PC-9 (cell line): ENCODE data around the gene RGMB. TPM values are rescaled to one million over a fixed set of nuclear protein-coding genes. Genes with fewer than 3 reads are reported as not detected.

Source experiments
- BruUV-seq: library from RNA; stranded (reverse); fragments of 400-500 nt; replicated peaks from 2 replicates; lab custom pipeline; 2021; lab: Mats Ljungman, UMichigan
- CTCF ChIA-PET: fragments of 300-600 bp; sonication (Branson Sonifier 250); formaldehyde crosslinking; loops from one replicate; lab custom pipeline; 2022; ENCODE audit warnings: antibody characterized with exemption; lab: Charles Lee
- POLR2A ChIA-PET: fragments of 300-600 bp; sonication (Branson Sonifier 250); formaldehyde crosslinking; loops from one replicate; lab custom pipeline; 2022; ENCODE audit warnings: antibody characterized with exemption; ENCODE audit not compliant: unreplicated experiment; lab: Charles Lee
- DNase-seq, 2 experiments: peaks; one replicate each; pipeline versions ENCODE4 v3.0.0 to v3.0.0-alpha.2; 2015 to 2022; ENCODE audit warnings: mixed read lengths in 1 of 2
- H2AFZ ChIP-seq: fragments of 200-600 bp; sonication (generic); 2 replicates; pipeline ENCODE4 v1.8.1; 2017; ENCODE audit warnings: antibody characterized with exemption
- H3F3A ChIP-seq: fragments of 200-600 bp; sonication (generic); 2 replicates; pipeline ENCODE4 v1.8.1; 2017; ENCODE audit warnings: antibody characterized with exemption, mild to moderate bottlenecking, low read depth; ENCODE audit not compliant: insufficient read depth
- H3K27ac ChIP-seq: fragments of 200-600 bp; sonication (generic); 2 replicates; pipeline ENCODE4 v1.6.1; 2016; ENCODE audit warnings: mixed run types
- H3K27me3 ChIP-seq: fragments of 200-600 bp; sonication (generic); 2 replicates; pipeline ENCODE4 v1.6.1; 2016; ENCODE audit warnings: low read depth, mixed run types; ENCODE audit not compliant: insufficient read depth
- H3K36me3 ChIP-seq: fragments of 200-600 bp; sonication (generic); 2 replicates; pipeline ENCODE4 v1.6.1; 2016; ENCODE audit warnings: low read depth, mixed run types
- H3K4me1 ChIP-seq: fragments of 200-600 bp; sonication (generic); replicated peaks from 2 replicates; pipeline ENCODE4 v1.6.1; 2016; ENCODE audit warnings: mixed run types; ENCODE audit not compliant: insufficient read depth
- H3K4me2 ChIP-seq: fragments of 200-600 bp; sonication (generic); 2 replicates; pipeline ENCODE4 v1.6.1; 2017; ENCODE audit warnings: mixed run types
- H3K4me3 ChIP-seq: fragments of 200-600 bp; sonication (generic); 2 replicates; pipeline ENCODE4 v1.6.1; 2016; ENCODE audit warnings: mixed run types
- H3K79me2 ChIP-seq: fragments of 200-600 bp; sonication (generic); 2 replicates; pipeline ENCODE4 v1.6.1; 2017; ENCODE audit warnings: low read depth, mixed run types
- H3K9me2 ChIP-seq: fragments of 200-600 bp; sonication (generic); 2 replicates; pipeline ENCODE4 v1.8.1; 2017; ENCODE audit warnings: mild to moderate bottlenecking; ENCODE audit not compliant: insufficient read depth
- H3K9me3 ChIP-seq: fragments of 200-600 bp; sonication (generic); 2 replicates; pipeline ENCODE4 v1.8.1; 2016; ENCODE audit warnings: low read depth; ENCODE audit not compliant: insufficient read depth
- H4K20me1 ChIP-seq: fragments of 200-600 bp; sonication (generic); 2 replicates; pipeline ENCODE4 v1.8.1; 2017; ENCODE audit not compliant: insufficient read depth
- CTCF ChIP-seq: fragments of 200-600 bp; sonication (generic); conservative IDR thresholded peaks from 2 replicates; pipeline ENCODE4 v1.6.1; 2017; ENCODE audit warnings: mixed run types, antibody characterized with exemption, mild to moderate bottlenecking, moderate library complexity
- EZH2 ChIP-seq: fragments of 200-600 bp; sonication (generic); IDR thresholded peaks from 2 replicates; pipeline ENCODE4 v1.8.0; 2017; ENCODE audit warnings: antibody characterized with exemption, low read depth
- intact Hi-C: fragments of 100-400 bp; cut with micrococcal nuclease; formaldehyde crosslinking; loops from one replicate; pipeline ENCODE4 v1.10.0; 2022; ENCODE audit not compliant: unreplicated experiment
- total RNA-seq: library from RNA; stranded (reverse); gene quantifications from 2 replicates; pipeline ENCODE4 v1.2.3, GENCODE V29; 2021

The RGMB gene
- total RNA-seq, 1 experiment from 2014 or later = 14.6 TPM

- intact Hi-C loops = loop anchor here (10.0 kb wide), 3 partner anchors 149 to 941 kb away; partner anchors contain the start of gene CHD1
Measured at GRCh38 chr5:98776066-98776705, 2.7 kb downstream of the RGMB start.

GRCh38 chr5:98777295-98777694 is 3.8 kb downstream of the RGMB start:
- H3K79me2 ChIP-seq = peaks cover 78% of the 10 kb centered on the region
- peak overlapping the region; percentile 18; the same call in 1 of the 2 replicates for H3K4me2 ChIP-seq
- CTCF ChIA-PET = interaction anchor here (0.7 kb wide), 1 partner anchor 11 kb away, joined by 6 read pairs; no protein-coding TSS in a partner anchor
- no peaks in the 10 kb centered on the region for H3K27me3 ChIP-seq
- H2AFZ ChIP-seq = no peak overlapping the region
- peaks cover 39% of the 10 kb centered on the region for H4K20me1 ChIP-seq
- no peak overlapping the region for H3K27ac ChIP-seq
- TF ChIP-seq EZH2 (no peak), CTCF (no peak)
- no peaks in the 10 kb centered on the region for H3K9me2 ChIP-seq
- peaks cover 24% of the 10 kb centered on the region for H3K4me1 ChIP-seq
- BruUV-seq = no TSS peak
- no peaks in the 10 kb centered on the region for H3K9me3 ChIP-seq
- H3K36me3 ChIP-seq = peaks cover 19% of the 10 kb centered on the region
- H3F3A ChIP-seq = 0 out of 2 replicates have a peak, but pooled peaks cover 4% of the 10 kb centered on the region
- DNase-seq = no peak
- intact Hi-C loops = loop anchor here (10.0 kb wide), 3 partner anchors 148 to 942 kb away; partner anchors contain the start of gene CHD1
- no peak overlapping the region for H3K4me3 ChIP-seq
- POLR2A ChIA-PET = interaction anchor here (0.7 kb wide), 1 partner anchor 655 kb away, joined by 3 read pairs; no protein-coding TSS in a partner anchor

More at GRCh38 chr5:98776066-98776705, 2.7 kb downstream of the RGMB start:
- Histone ChIP-seq H3K4me1 (peaks cover 30% of the 10 kb centered on the region), H3K9me3 (no peaks in the 10 kb centered on the region), H3K9me2 (no peaks in the 10 kb centered on the region), H3F3A (0 out of 2 replicates have a peak, but pooled peaks cover 10% of the 10 kb centered on the region), H3K27me3 (no peaks in the 10 kb centered on the region), H4K20me1 (peaks cover 39% of the 10 kb centered on the region), H3K36me3 (peaks cover 16% of the 10 kb centered on the region), H3K79me2 (peaks cover 71% of the 10 kb centered on the region), H3K4me3 (peak overlapping the region; percentile 66), H2AFZ (no peak overlapping the region), H3K27ac (no peak overlapping the region), H3K4me2 (peak overlapping the region; percentile 100)
- ChIA-PET POLR2A (no interaction called here), CTCF (interaction anchor here (0.6 kb wide), 1 partner anchor 256 kb away, joined by 3 read pairs; no protein-coding TSS in a partner anchor)
- no peak for TF ChIP-seq CTCF
- TF ChIP-seq EZH2 = no peak
- no TSS peak for BruUV-seq
- DNase-seq = no peak

GRCh38 chr5:98779264-98779877 is 5.9 kb downstream of the RGMB start:
- ChIA-PET POLR2A (no interaction called here), CTCF (no interaction called here)
- BruUV-seq = no TSS peak
- DNase-seq = no peak
- intact Hi-C loops = loop anchor here (10.0 kb wide), 3 partner anchors 145 to 945 kb away; partner anchors contain the start of gene CHD1
- peaks cover 96% of the 10 kb centered on the region for H3K79me2 ChIP-seq
- H3F3A ChIP-seq = no peaks in the 10 kb centered on the region
- H4K20me1 ChIP-seq = peaks cover 42% of the 10 kb centered on the region
- no peaks in the 10 kb centered on the region for H3K9me2 ChIP-seq
- H3K27me3 ChIP-seq = no peaks in the 10 kb centered on the region
- H3K4me1 ChIP-seq = peaks cover 17% of the 10 kb centered on the region
- no peak for TF ChIP-seq EZH2
- TF ChIP-seq CTCF = no peak
- no peak overlapping the region for H2AFZ ChIP-seq
- no peak overlapping the region for H3K4me2 ChIP-seq
- H3K36me3 ChIP-seq = peaks cover 19% of the 10 kb centered on the region
- H3K9me3 ChIP-seq = no peaks in the 10 kb centered on the region
- no peak overlapping the region for H3K4me3 ChIP-seq
- no peak overlapping the region for H3K27ac ChIP-seq
